Small intestine (tissue), 7 donors: Measurements from ENCODE around the gene TCF4. TPM values are rescaled to one million over a fixed set of nuclear protein-coding genes. Genes with fewer than 3 reads are reported as not detected.
"Not testable (repeated sequence)": the region's sequence is repeated elsewhere in the genome, so short reads cannot be mapped to it uniquely, and the experiment has no call there.

ENCODE experiments used
- DNase-seq, 2 donors: peaks; one replicate each; pipeline versions ENCODE4 v3.0.0 to v3.0.0-alpha.2; 2013
- FAIRE-seq: peaks from 2 replicates; lab custom pipeline; 2012; peaks lifted over from hg19 to GRCh38; lab: Jason Lieb, UNC
- H3K27ac ChIP-seq, 3 donors: one replicate each; pipeline ENCODE4 v1.5.1; 2013; ENCODE audit warnings: low read length in 2 of 3, mild to moderate bottlenecking in 2 of 3, control low read depth in 1 of 3, inconsistent platforms in 1 of 3, low read depth in 1 of 3, moderate library complexity in 1 of 3
- H3K27me3 ChIP-seq, 3 donors: one replicate each; pipeline ENCODE4 v1.6.1; 2013; ENCODE audit warnings: low read length in 3 of 3, inconsistent platforms in 1 of 3; ENCODE audit not compliant: control insufficient read depth in 3 of 3, insufficient read depth in 3 of 3
- H3K36me3 ChIP-seq, 3 donors: one replicate each; pipeline ENCODE4 v1.6.1; 2013; ENCODE audit warnings: low read length in 3 of 3, inconsistent platforms in 1 of 3, low read depth in 1 of 3, mild to moderate bottlenecking in 1 of 3, moderate library complexity in 1 of 3; ENCODE audit not compliant: control insufficient read depth in 3 of 3, insufficient read depth in 2 of 3
- H3K4me1 ChIP-seq, 3 donors: one replicate each; pipeline ENCODE4 v1.6.1; 2013; ENCODE audit warnings: low read length in 2 of 3, inconsistent platforms in 1 of 3, low read depth in 1 of 3, mild to moderate bottlenecking in 1 of 3, moderate library complexity in 1 of 3; ENCODE audit not compliant: control insufficient read depth in 3 of 3, insufficient read depth in 2 of 3
- H3K4me3 ChIP-seq, 3 donors: one replicate each; pipeline ENCODE4 v1.5.1; 2013; ENCODE audit warnings: low read length in 3 of 3, control low read depth in 1 of 3, inconsistent platforms in 1 of 3, low read depth in 1 of 3, mild to moderate bottlenecking in 1 of 3, moderate library complexity in 1 of 3
- H3K9me3 ChIP-seq, 2 donors: one replicate each; pipeline ENCODE4 v1.6.1; 2013; ENCODE audit warnings: low read depth in 1 of 2, low read length in 1 of 2; ENCODE audit not compliant: control insufficient read depth in 2 of 2, insufficient read depth in 1 of 2
- WGBS, 3 donors: extraction: QIAGEN DNeasy Blood & Tissue Kit; methylation state at CpG; one replicate each; pipeline ENCODE4 v1.1.7; 2013; 5-methylcytosine and 5-hydroxymethylcytosine counted together
- polyA plus RNA-seq, 4 donors: library from polyadenylated mRNA; stranded (reverse) in 3 of 4; unstranded in 1 of 4; fragments of 200-250 nt in 3 of 4; fragments of 120-200 nt in 1 of 4; gene quantifications; one replicate each; pipeline versions ENCODE4 v1.2.1 to v1.2.3, GENCODE V29; 2013
- donor health status: healthy with polysubstance abuse.
- donor health status: control.
- donor health status: control.
- donor health status: Bipolar disorder and iron deficiency.
- donor health status: healthy.

TCF4 gene
- polyA plus RNA-seq, 4 donors: 0.67 to 23.7 (median 11.5) TPM

GRCh38 chr18:55469134-55469533, 118.9 kb downstream of the TCF4 start:
- H3K36me3 ChIP-seq, FAIRE-seq, H3K27ac ChIP-seq, DNase-seq, H3K9me3 ChIP-seq, H3K4me1 ChIP-seq, H3K27me3 ChIP-seq, H3K4me3 ChIP-seq: not testable (repeated sequence)
- 88 to 97% (median 95%) methylated on average over 8 of the region's 8 CpGs for WGBS, 3 donors

DNA sequence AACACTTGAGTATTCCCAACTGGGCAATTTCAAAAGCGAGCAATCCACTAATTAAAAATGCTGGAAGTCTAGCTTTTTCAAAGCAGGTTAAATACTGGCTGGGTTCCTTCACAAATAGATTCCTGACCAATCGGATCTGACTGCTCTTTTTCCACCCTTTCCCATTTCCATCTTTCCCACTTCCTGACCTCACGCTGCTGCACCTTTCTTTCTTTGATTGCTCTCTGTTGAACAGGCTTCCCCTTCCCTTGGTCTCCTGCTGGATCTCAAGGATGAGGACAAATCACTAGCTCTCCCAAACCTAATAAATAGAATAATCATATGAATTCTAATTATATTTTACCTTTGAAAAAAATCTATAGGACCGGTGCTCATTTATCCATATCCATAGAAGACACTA, 121.2 kb downstream of the TCF4 start:
- H3K4me3 ChIP-seq: no peak overlapping the region
- no peak overlapping the region for H3K27ac ChIP-seq
- DNase-seq (no peak), FAIRE-seq (no peak)
- H3K9me3 ChIP-seq: no peaks in the 10 kb centered on the region
- H3K36me3 ChIP-seq: no peaks in the 10 kb centered on the region
- WGBS, 3 donors: 82 to 89% (median 86%) methylated on average over 4 of the region's 4 CpGs
- H3K4me1 ChIP-seq: no peaks in the 10 kb centered on the region
- no peaks in the 10 kb centered on the region for H3K27me3 ChIP-seq

GRCh38 chr18:55465313-55465712, 122.7 kb downstream of the TCF4 start:
- Histone ChIP-seq H3K27ac (no peak overlapping the region), H3K4me1 (no peaks in the 10 kb centered on the region), H3K9me3 (no peaks in the 10 kb centered on the region), H3K27me3 (no peaks in the 10 kb centered on the region), H3K36me3 (no peaks in the 10 kb centered on the region), H3K4me3 (no peak overlapping the region)
- no peak for FAIRE-seq
- 82 to 87% (median 82%) methylated on average over 2 of the region's 2 CpGs for WGBS, 3 donors
- no peak for DNase-seq

GRCh38 chr18:55464581-55464980, 123.4 kb downstream of the TCF4 start:
- Histone ChIP-seq H3K4me1 (no peaks in the 10 kb centered on the region), H3K36me3 (no peaks in the 10 kb centered on the region), H3K4me3 (no peak overlapping the region), H3K27ac (no peak overlapping the region), H3K27me3 (no peaks in the 10 kb centered on the region), H3K9me3 (no peaks in the 10 kb centered on the region)
- no peak for FAIRE-seq
- DNase-seq: no peak
- WGBS, 3 donors: 79 to 89% (median 83%) methylated on average over 4 of the region's 4 CpGs

- FAIRE-seq (no peak), DNase-seq (no peak)
- Histone ChIP-seq H3K4me1 (no peaks in the 10 kb centered on the region), H3K9me3 (no peaks in the 10 kb centered on the region), H3K27me3 (no peaks in the 10 kb centered on the region), H3K27ac (no peak overlapping the region), H3K36me3 (no peaks in the 10 kb centered on the region), H3K4me3 (no peak overlapping the region)
- WGBS, 3 donors: 68 to 82% (median 81%) methylated on average over 1 of the region's 1 CpG
Measured at GRCh38 chr18:55462652-55463051, 125.3 kb downstream of the TCF4 start.

DNA sequence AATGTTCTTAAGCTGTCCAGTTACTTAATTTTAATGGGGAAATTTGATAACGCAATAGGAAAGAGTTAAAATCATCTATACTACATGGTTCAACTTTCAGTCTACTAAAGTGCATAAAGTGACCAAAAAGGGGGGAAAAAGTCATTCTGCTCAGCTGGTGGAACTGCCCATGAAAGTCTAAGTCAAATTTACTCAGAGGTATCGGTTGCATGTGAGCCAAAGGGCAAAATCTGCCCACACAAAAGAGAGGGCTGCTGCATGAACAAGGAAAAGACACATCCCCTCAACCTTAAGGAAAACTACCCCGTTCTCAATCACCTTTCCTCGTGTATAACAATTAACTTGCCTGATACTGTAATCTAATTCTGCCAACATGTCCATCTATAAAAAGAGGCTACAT, 126.1 kb downstream of the TCF4 start:
- no peak for FAIRE-seq
- no peak overlapping the region for H3K27ac ChIP-seq
- no peak overlapping the region for H3K4me3 ChIP-seq
- DNase-seq: no peak
- H3K9me3 ChIP-seq: no peaks in the 10 kb centered on the region
- no peaks in the 10 kb centered on the region for H3K27me3 ChIP-seq
- no peaks in the 10 kb centered on the region for H3K36me3 ChIP-seq
- no peaks in the 10 kb centered on the region for H3K4me1 ChIP-seq
- WGBS, 3 donors: 68 to 80% (median 76%) methylated on average over 4 of the region's 4 CpGs

- Histone ChIP-seq H3K27me3 (no peaks in the 10 kb centered on the region), H3K27ac (no peak overlapping the region), H3K36me3 (no peaks in the 10 kb centered on the region), H3K4me3 (no peak overlapping the region), H3K9me3 (no peaks in the 10 kb centered on the region), H3K4me1 (no peaks in the 10 kb centered on the region)
- no peak for DNase-seq
- 78 to 80% (median 80%) methylated on average over 12 of the region's 12 CpGs for WGBS, 3 donors
- no peak for FAIRE-seq
Measured at GRCh38 chr18:55458456-55459203, 129.4 kb downstream of the TCF4 start.

GRCh38 chr18:55457028-55457427, 131.0 kb downstream of the TCF4 start:
- no peak for DNase-seq
- no peaks in the 10 kb centered on the region for H3K9me3 ChIP-seq
- 44 to 59% (median 58%) methylated on average over 2 of the region's 2 CpGs for WGBS, 3 donors
- H3K4me1 ChIP-seq: no peaks in the 10 kb centered on the region
- no peak overlapping the region for H3K4me3 ChIP-seq
- FAIRE-seq: no peak
- no peak overlapping the region for H3K27ac ChIP-seq
- no peaks in the 10 kb centered on the region for H3K27me3 ChIP-seq
- no peaks in the 10 kb centered on the region for H3K36me3 ChIP-seq

DNA sequence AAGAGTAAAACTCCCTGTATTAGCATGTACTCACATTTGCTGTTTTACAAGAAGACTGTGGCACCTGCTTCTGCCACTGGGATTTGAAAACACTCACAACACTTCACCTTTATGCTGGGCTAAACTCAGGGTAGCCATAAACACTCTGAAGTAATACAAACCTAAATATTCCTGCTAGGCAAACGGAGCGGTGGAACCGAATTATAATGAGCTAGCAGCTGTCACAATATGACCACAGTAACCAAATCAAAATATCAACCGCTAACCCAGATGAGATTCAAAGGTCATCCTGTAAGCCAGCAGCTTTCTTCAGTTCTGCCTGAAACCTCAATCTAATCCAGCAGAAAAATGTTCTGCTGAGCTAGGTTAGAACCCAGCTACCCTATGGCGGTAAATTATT, 132.1 kb downstream of the TCF4 start:
- no peak for FAIRE-seq
- no peak for DNase-seq
- Histone ChIP-seq H3K36me3 (no peaks in the 10 kb centered on the region), H3K4me3 (no peak overlapping the region), H3K27me3 (no peaks in the 10 kb centered on the region), H3K27ac (no peak overlapping the region), H3K9me3 (no peaks in the 10 kb centered on the region), H3K4me1 (no peaks in the 10 kb centered on the region)
- 52 to 79% (median 76%) methylated on average over 5 of the region's 5 CpGs for WGBS, 3 donors
